ENCODE data around the gene SLC22A17.
"Not testable (repeated sequence)": the region's sequence is repeated elsewhere in the genome, so short reads cannot be mapped to it uniquely, and the experiment has no call there.

- not testable (repeated sequence) for TF ChIP-seq CTCF (IDR thresholded peaks at IDR 0.05; ENCODE audit: insufficient read depth, low read depth, low read length); EZH2 (IDR thresholded peaks at IDR 0.05; ENCODE audit: insufficient read depth, low read length)
Observed at GRCh38 chr14:23386266-23386657, 33.6 kb upstream of the SLC22A17 start.

Measured in astrocyte (in vitro differentiated cells and primary cell).